HG03378 (cell line): ENCODE results near the gene PPFIA2.

Experiments
- ATAC-seq: cut with Tn5 transposase; IDR thresholded peaks from one replicate; pipeline ENCODE4 v1.9.1; 2021; ENCODE audit warnings: mild to moderate bottlenecking, moderate library complexity; ENCODE audit not compliant: unreplicated experiment

Gene PPFIA2

DNA sequence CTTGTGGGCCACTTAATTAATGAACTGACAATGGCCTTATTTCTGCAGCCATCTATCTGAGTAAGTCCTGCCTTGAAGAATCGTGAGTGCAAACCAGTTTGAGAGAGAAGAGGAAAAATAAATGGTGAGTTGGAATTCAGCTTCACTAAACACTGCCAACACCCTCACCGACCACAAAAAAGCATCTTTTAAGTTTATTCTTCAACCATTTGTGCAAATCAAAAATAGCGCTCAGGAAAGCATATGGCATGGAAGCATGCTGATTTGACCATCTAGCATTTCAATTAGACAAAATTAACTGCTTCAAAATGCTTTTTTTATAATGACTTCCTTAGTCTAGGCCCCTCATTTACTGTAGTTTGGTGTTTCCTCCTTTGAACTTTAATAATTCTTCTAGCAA, 294.0 kb downstream of the PPFIA2 start:
- no peak for ATAC-seq

GRCh38 chr12:81461163-81461562, 298.0 kb downstream of the PPFIA2 start:
- ATAC-seq = no peak

- ATAC-seq = no peak
Observed at GRCh38 chr12:81450920-81451739, 308.0 kb downstream of the PPFIA2 start.

DNA sequence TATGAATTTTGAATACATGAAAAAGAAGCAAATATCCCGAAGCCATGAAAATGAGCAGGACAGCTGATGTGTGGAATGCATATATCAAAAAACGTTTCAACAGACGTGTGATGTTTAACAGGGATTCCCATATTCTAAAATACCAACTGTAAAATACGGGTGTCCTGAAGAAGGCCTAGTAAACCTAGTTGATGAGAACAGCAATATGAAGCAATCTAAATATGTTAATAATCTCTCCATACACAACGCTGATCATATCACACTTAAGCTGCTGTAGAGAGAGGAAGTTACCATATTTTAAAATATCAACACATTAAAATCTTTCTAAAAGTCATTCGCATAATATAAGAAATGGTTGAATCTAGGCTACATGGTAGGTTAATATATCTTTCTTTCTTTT, 317.5 kb downstream of the PPFIA2 start:
- no peak for ATAC-seq

DNA sequence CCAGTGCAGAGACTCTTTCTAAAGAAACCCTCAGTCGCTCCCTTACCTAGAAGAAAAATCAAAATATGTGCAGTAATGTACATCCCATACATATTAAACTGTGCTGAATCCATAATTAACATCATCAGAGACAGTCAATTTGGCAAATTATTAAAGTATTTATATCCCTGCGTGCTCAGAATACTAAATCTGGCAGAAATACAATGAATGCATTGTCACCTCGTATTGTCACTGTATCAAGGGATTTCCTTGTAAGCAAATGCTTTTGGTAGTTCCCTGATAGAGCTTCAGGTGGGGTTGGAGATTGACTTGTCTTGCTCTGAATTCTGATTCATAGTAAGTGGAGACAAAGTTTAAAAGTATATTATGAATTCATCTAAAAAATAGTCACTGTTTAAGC, 319.1 kb downstream of the PPFIA2 start:
- no peak for ATAC-seq

GRCh38 chr12:81439344-81439743, 319.8 kb downstream of the PPFIA2 start:
- no peak for ATAC-seq

- no peak for ATAC-seq
Observed at GRCh38 chr12:81417056-81417455, 342.1 kb downstream of the PPFIA2 start.

DNA sequence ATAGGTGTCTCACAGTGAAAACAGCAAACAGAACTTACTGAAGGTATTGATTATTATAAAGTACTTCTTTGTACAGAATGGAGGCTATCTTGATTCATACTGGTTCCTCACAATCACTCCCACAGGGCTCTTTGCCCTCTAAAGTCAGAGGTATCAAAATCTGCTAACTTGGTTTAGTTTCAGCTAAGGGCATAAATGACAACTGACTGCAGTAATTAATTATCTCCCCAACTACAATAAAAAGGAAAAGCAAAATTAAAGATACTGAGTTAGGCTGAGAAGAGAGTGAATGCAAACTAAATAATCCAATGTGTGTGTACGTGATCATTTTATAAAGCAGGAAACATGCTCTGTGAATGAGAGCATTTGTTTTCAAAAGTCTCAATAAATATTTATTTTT, 342.6 kb downstream of the PPFIA2 start:
- ATAC-seq = no peak

DNA sequence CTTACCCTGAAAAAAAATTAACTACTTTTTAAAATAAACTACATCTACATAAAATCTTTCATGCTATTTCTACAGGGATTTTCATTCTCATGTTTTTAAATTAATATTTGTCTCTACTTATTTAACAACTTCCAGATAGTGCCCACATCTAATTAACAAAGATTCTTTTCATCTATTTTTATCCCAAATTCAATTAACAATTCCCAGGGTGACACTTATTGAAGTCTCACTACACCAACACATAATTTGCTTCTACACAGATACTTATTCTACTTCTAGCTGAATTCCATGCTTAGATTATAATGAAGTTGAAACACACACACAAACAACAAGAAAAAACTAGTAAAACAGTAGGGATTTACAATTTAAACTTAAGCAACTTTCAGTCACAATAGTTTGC, 344.7 kb downstream of the PPFIA2 start:
- ATAC-seq = no peak

GRCh38 chr12:81412940-81413339, 346.2 kb downstream of the PPFIA2 start:
- no peak for ATAC-seq

DNA sequence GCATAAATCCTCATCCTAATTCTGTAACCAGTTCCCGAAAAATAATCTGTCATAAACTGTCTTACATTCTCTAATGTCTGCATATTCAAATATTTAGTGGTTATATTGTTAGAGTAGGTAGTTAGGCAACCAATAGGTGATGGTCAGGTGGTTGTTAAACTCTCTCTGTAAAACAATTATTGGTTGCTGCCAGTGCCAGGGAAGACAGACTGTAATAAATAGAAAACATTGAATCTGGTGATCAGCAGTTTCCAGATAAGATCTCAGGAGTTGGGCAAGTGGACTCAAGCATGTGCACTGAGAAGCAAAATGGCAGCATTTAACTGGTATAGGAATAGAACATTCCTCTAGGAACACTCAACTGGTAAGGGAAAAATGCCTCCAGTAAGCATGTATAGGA, 355.8 kb downstream of the PPFIA2 start:
- no peak for ATAC-seq

GRCh38 chr12:81401241-81401640, 357.9 kb downstream of the PPFIA2 start:
- no peak for ATAC-seq

- ATAC-seq = no peak
Observed at GRCh38 chr12:81400024-81400423, 359.1 kb downstream of the PPFIA2 start.

DNA sequence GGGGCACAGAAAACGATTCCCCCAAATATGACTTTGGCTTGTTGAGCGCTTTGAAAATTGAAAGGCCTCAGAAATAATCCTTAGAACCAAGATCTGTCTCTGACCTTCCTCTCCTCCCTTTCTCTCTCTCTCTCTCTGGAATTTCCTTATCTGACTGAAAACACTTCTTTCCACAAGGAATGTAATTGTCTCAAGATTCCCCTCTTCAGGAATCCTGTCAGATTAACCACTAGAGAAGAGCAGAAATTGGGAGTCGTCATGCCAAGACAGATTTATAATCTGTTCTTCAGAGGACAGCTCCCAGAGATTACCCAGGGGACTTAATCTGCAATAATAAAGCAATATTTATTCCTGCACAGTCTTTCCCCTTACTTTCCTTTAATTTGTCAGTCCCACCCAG, 363.7 kb downstream of the PPFIA2 start:
- ATAC-seq = no peak

GRCh38 chr12:81389550-81390099, 369.5 kb downstream of the PPFIA2 start:
- no peak for ATAC-seq

- ATAC-seq = no peak
Observed at GRCh38 chr12:81386101-81386500, 373.0 kb downstream of the PPFIA2 start.

DNA sequence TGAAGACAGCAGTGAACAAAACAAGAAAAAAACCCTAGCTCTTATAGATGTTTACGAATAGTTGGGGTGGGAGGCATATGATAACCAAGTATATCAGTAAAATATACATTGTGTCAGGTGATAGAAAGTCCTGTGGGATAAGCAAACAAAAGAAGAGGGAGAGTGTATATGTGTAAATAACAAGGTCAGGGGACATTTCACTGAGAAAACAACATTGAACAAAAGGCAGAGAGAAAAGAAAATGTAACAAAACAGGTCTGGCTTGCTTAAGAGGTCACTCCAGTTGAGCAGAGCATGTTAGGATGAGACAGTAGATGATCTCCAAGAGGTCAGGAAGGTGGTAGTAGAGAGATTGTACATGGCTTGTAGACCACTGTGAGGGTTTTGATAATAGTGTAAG, 377.2 kb downstream of the PPFIA2 start:
- ATAC-seq = no peak

GRCh38 chr12:81378601-81379285, 380.4 kb downstream of the PPFIA2 start:
- no peak for ATAC-seq

DNA sequence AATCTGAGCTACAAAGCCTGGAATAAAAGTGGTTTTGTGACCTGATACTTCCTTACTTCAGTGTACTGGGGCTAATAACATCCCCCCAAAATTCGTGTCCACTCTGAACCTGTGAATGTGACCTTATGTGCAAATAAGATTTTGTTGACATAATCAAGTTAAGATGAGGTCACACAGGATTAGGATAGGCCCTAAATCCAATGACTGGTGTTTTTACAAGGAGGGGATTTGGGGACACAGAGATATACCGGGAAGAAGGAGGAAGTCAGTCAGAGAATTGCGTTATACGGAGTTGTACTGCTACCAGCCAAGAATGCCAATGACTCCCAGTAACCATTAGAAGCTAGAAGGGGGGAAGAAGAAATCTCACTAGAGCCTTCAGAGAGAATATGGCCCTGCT, 381.4 kb downstream of the PPFIA2 start:
- no peak for ATAC-seq

- ATAC-seq = no peak
Observed at GRCh38 chr12:81375969-81376368, 383.2 kb downstream of the PPFIA2 start.

- no peak for ATAC-seq
Observed at GRCh38 chr12:81370456-81370855, 388.7 kb downstream of the PPFIA2 start.

- ATAC-seq = no peak
Observed at GRCh38 chr12:81369175-81369574, 390.0 kb downstream of the PPFIA2 start.
